ENCODE measurements around the gene ATP6V1F.
A peak's percentile ranks its signal among the peaks of the same experiment; 100 is the strongest.

The ATP6V1F gene

DNA sequence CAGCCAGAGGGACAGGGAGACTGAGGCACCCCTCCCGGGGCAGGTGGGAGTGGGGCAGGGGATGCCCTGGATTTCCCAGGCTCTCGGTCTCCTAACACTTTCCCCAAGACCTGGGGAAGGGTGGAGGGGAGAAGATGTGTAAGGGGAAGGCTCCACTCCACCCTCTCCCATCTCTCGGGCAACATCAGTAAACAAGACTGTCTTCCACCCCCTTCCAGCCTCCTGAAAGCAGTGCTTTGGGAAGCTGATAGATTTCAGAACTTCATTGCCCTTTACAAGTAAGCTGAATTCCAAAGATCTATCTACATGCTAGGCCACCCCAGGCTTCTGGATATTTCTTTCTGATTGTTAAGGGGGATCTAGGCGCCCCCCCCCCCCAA lies 28.7 kb upstream of the ATP6V1F start:
- no peak for DNase-seq (ENCODE audit: low read depth, low spot score)
- no peak overlapping the region for H3K4me3 ChIP-seq (ENCODE audit: low read length)

DNA sequence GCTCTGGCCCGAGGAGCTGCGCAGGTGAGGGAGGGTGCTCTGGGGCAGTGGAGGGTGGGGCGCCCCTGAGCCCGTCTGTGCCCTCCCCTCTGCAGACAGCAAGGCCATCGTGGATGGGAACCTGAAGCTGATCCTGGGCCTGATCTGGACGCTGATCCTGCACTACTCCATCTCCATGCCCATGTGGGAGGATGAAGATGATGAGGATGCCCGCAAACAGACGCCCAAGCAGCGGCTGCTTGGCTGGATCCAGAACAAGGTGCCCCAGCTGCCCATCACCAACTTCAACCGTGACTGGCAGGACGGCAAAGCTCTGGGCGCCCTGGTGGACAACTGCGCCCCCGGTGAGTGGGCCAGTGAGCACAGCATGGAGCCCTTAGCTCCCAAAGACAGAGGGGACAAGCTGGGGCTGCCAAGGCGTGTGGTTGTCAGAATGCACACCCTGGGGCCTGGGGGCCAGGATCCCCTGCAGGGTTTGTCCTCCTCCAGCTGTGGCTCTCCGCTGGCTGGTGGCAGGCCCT lies 27.4 kb upstream of the ATP6V1F start:
- no peak overlapping the region for H3K4me3 ChIP-seq (ENCODE audit: low read length)
- no peak for DNase-seq (ENCODE audit: low read depth, low spot score)

DNA sequence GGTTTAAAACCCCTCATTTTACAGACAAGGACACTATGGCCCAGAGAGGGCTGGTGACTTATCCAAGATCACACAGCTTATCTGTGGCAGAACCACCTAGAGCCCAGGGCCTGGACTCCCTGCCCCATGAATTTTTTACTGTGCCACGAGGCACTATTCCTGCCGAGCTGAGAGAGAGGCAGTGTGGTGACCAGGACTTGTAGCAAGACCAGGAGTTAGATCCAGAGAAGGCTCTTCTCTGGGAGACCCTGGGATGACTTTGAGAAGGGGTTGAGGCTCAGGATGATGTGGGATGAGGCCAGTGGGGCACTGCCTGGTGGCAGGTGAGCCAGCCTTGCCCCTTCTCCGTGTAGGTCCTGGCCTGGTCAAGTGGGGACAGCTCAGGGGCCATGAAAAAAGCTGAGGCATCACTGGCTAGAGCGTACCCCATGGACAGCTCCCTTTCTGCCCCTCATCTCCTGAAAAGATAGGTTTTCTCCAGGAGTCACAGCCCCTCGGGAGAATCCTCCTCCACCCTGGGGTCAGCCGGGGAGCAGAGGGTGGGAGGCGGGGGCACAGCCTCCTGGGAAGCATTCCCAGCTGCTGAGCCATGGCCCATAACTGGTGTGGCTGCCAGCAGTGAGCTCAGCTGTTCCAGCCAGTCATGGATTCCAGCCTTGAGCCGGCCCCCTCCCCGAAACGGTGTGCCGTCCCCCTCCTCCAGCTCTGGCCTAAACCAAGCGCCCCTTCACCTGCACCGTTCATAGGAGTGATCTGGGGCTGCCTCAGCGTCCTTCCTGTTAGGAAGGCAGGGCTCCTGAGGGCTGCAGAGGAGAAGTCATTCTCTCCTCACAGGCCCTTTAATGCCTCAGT lies 26.6 kb upstream of the ATP6V1F start:
- H3K4me3 ChIP-seq (ENCODE audit: low read length) = no peak overlapping the region
- no peak for DNase-seq (ENCODE audit: low read depth, low spot score)

DNA sequence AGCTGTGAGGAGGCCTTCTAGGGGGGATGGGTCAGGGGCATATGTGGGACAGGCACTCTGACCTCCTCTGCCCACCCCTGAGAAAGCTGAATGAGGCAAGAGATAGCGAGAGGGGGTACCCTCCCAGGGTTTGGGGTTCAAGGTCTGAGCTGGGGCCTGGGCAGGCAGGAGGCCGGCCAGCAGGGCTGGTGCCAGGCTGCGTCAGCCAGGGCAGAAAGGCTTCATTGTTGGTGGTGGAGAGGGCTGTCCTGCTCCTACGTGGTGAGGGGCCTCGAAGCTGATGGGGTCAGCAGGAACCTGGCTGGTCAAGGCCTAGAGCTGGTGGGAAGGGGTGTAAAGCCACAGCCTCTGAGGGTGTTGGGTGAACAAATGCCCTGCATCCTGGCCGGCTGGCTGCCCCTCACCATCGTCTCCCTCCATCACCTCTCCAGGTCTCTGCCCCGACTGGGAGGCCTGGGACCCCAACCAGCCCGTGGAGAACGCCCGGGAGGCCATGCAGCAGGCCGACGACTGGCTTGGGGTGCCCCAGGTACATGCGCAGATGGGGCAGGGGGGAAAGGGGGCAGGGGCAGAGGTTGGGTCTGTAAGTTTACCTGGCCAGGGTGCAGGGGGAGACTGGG lies 25.8 kb upstream of the ATP6V1F start:
- DNase-seq (ENCODE audit: low read depth, low spot score) = no peak
- H3K4me3 ChIP-seq (ENCODE audit: low read length) = no peak overlapping the region

DNA sequence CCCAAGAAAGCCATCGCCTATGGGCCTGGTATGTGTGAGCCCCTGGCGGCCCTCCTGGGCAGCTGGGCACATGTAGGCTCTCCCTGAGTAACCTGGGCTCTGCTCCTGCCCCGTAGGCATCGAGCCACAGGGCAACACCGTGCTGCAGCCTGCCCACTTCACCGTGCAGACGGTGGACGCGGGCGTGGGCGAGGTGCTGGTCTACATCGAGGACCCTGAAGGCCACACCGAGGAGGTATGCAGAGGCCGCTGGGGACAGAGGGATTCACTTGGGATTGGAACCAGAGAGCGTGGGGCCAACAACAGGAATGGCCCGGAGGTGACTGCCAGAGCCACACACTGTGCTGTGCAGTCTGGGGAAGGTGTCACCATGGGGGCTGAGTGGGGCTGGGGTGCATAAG lies 25.1 kb upstream of the ATP6V1F start:
- no peak for DNase-seq (ENCODE audit: low read depth, low spot score)

DNA sequence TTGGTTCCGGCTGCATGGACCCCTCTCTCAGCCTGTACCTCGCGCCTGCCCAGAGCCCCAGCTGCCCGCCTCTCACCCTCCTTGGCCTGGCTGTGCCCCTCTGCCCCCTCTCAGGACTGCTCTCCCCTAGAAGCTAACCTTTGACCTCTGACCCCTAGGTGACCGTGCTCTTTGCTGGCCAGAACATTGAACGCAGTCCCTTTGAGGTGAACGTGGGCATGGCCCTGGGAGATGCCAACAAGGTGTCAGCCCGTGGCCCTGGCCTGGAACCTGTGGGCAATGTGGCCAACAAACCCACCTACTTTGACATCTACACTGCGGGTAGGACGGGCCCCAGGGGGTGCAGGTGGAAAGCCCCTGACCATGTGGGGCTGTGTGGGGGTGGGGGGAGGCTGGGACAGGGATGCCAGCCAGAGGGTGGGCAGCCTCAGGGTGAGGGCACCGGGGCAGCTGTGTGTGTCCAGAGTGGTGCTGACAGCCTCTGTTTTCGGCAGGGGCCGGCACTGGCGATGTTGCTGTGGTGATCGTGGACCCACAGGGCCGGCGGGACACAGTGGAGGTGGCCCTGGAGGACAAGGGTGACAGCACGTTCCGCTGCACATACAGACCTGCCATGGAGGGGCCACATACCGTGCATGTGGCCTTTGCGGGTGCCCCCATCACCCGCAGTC lies 24.4 kb upstream of the ATP6V1F start:
- H3K4me3 ChIP-seq (ENCODE audit: low read length) = no peak overlapping the region
- no peak for DNase-seq (ENCODE audit: low read depth, low spot score)

More for the DNA sequence above, 25.1 kb upstream of the ATP6V1F start:
- H3K4me3 ChIP-seq (ENCODE audit: low read length) = no peak overlapping the region

DNA sequence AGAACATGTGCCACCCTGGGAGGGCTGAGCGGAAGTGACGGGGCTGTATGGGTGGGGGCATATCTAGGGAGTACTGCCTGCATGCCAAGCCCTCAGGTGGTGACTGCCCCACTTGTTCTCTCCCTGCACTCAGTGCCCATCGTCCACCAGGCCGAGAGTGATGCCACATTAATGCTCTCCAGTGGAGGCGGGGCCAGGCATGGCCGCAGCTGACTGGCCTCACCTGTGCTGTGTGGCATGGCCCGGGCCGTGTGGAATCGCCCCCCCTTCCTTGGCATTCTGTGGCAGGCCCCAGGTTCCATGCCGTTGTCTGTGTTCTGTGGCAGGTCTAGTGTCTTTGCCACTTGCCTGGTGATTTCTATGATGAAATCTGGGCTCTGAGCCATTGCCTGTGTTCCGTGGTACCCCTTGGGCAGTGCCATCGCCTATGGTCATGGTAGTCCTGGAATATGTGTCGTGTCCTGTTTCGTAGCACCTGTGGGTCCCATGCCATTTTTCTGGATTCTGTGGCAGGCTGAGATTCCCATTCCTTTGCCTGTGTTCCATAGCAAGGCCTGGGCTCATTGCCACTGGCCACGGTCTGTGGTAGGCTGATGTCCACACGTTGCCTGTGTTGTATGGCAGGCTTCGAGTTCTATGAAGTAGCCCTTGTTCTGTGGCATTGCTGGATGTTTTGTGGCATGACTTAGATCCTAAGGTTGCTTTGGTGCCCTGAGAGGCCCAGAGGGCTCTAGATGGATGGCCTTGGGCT lies 23.5 kb upstream of the ATP6V1F start:
- no peak for DNase-seq (ENCODE audit: low read depth, low spot score)
- H3K4me3 ChIP-seq (ENCODE audit: low read length) = no peak overlapping the region

DNA sequence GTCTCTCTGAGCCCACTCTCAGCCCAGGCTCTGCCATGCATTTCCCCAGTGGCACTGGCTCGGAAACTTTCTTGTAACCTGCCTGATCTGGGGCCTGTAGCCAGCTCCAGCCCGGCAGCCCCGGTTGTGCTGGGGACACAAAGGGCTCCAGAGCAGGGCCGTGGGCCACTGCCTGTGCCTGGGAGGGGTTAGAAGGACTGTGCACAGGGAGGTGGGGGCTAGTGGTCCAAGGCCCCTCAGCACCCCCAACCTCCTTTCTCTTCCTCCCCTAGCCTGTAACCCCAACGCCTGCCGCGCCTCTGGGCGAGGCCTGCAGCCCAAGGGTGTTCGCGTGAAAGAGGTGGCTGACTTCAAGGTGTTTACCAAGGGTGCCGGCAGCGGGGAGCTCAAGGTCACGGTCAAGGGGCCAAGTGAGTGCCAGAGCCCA lies 22.9 kb upstream of the ATP6V1F start:
- DNase-seq (ENCODE audit: low read depth, low spot score) = no peak
- no peak overlapping the region for H3K4me3 ChIP-seq (ENCODE audit: low read length)

DNA sequence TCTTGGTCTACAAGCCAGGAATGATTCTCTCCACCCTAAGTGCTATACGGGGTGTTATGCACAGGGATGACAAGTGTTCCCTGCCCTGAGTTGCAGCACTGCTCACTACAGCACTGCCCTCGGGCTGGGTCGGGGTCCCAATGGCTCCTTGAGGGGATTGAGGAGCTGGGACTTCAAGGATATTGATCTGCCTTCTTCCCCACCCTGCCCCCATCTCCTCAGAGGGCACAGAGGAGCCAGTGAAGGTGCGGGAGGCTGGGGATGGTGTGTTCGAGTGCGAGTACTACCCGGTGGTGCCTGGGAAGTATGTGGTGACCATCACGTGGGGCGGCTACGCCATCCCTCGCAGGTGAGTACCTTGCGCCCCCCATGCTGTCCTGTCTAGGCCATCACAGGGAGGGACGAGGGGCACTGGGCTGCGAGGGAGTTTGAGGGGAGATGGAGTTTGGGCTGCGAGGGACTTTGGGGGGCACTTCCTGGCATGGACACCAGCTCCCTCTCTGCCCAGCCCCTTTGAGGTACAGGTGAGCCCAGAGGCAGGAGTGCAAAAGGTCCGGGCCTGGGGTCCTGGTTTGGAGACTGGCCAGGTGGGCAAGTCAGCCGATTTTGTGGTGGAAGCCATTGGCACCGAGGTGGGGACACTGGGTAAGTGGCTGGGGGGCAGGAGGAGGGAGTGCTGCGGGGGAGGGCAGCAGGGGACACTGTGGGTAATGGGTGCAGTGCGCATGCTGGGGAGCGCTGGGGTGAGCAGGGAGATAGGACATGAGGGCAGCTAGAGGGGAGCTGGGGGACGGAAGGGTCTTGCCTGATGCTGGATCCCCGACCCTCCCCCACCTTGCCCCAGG lies 22.1 kb upstream of the ATP6V1F start:
- DNase-seq (ENCODE audit: low read depth, low spot score) = no peak
- no peak overlapping the region for H3K4me3 ChIP-seq (ENCODE audit: low read length)

DNA sequence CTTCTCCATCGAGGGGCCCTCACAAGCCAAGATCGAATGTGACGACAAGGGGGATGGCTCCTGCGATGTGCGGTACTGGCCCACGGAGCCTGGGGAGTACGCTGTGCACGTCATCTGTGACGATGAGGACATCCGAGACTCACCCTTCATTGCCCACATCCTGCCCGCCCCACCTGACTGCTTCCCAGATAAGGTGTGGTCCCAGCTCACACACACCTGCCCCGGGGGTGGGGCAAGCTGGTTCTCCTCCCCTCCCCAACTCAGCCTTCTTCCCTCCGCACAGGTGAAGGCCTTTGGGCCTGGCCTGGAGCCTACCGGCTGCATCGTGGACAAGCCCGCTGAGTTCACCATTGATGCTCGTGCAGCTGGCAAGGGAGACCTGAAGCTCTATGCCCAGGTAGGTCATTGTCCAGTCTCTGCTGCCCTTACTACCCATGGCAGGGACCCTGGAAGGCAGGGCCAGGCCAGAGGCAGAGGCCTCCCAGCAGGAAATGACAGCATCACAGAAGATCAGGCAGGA lies 21.4 kb upstream of the ATP6V1F start:
- no peak for DNase-seq (ENCODE audit: low read depth, low spot score)

DNA sequence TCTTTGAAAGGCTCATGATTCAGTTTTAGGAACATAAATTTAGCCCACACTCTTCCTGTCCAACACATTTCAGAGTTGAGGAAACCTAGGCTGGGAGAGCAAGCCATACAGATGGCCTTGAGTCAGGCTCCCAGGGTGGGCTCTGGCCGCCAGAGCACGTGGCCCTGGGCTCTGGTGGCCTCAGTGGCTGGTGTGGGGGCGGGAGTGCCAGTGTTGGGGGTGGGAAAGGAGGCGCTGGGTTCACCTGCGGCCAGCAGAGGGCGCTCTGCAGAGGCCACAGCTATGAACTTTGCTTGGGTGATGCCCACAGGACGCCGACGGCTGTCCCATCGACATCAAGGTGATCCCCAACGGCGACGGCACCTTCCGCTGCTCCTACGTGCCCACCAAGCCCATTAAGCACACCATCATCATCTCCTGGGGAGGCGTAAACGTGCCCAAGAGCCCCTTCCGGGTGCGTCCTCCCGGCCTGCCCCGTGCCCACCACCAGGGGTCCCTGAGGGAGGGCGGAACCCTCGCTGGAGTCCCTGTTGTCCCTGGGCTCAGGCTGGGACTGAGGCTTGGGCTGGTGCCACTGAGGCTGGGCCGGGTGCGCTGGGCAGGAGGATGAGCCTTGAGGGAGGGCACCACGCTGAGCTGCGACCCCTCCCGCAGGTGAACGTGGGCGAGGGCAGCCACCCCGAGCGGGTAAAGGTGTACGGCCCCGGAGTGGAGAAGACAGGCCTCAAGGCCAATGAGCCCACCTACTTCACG lies 20.6 kb upstream of the ATP6V1F start:
- DNase-seq (ENCODE audit: low read depth, low spot score) = no peak
- peak overlapping the region; percentile 13; the same call in 1 of the 2 replicates for H3K4me3 ChIP-seq (ENCODE audit: low read length)

More for the DNA sequence above, 21.4 kb upstream of the ATP6V1F start:
- H3K4me3 ChIP-seq (ENCODE audit: low read length) = no peak overlapping the region

DNA sequence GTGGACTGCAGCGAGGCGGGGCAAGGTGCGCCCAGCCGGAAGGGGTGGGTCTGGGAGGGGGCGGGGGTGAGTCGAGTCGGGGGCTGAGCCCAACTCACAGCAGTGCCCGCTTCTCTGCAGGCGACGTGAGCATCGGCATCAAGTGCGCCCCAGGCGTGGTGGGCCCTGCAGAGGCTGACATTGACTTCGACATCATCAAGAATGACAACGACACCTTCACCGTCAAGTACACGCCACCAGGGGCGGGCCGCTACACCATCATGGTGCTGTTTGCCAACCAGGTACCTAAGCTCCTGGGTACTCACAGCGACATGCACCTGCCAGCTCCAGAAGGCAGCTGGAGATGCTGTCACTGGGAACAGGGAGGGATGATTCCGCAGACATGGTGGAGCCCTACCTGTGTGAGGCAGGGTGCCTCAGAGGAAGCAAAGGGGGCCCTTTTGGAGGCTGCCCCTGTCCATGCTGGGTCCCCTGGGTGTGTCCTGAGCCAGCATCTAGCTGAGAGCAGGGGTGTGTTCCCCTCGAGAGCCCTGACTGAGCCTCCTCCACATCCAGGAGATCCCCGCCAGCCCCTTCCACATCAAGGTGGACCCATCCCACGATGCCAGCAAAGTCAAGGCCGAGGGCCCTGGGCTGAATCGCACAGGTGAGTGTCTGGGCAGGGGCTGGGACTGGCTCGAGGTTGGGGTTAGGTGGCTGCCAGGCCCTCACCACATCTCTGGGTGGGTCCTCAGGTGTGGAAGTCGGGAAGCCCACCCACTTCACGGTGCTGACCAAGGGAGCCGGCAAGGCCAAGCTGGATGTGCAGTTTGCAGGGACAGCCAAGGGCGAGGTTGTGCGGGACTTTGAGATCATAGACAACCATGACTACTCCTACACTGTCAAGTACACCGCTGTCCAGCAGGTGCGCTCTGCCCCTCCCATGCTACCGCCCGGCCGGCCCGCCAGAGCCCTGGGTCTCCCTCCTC lies 19.7 kb upstream of the ATP6V1F start:
- DNase-seq (ENCODE audit: low read depth, low spot score) = no peak
- no peak overlapping the region for H3K4me3 ChIP-seq (ENCODE audit: low read length)

DNA sequence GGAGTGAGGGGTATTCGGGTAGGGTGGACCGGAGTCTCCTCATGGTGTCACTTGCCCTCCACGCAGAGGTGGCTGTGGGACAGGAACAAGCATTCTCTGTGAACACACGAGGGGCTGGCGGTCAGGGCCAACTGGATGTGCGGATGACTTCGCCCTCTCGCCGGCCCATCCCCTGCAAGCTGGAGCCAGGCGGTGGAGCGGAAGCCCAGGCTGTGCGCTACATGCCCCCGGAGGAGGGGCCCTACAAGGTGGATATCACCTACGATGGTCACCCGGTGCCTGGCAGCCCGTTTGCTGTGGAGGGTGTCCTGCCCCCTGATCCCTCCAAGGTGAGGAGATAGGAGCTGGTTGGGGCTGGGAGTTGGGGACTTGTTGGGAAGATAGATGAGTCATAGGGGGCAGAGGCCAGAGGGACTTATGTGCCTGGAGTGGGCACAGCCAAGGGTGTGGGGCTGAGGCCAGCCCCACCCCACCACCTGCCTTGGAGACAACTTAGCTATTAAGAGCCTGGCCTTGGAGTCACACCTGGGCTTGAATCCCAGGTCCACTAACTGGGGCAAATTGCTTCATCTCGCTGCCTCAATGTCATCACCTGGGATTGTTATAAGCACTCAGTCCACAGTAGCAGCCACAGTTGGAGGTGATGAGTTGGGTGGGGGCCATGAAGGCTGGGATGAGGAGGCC lies 18.6 kb upstream of the ATP6V1F start:
- DNase-seq (ENCODE audit: low read depth, low spot score) = no peak
- no peak overlapping the region for H3K4me3 ChIP-seq (ENCODE audit: low read length)

DNA sequence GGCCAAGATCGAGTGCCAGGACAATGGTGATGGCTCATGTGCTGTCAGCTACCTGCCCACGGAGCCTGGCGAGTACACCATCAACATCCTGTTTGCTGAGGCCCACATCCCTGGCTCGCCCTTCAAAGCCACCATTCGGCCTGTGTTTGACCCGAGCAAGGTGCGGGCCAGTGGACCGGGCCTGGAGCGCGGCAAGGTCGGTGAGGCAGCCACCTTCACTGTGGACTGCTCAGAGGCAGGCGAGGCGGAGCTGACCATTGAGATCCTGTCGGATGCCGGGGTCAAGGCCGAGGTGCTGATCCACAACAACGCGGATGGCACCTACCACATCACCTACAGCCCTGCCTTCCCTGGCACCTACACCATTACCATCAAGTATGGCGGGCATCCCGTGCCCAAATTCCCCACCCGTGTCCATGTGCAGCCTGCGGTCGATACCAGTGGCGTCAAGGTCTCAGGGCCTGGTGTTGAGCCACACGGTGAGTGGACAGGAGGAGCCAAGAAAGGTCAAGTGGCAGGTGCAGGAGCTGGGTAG lies 17.8 kb upstream of the ATP6V1F start:
- no peak for DNase-seq (ENCODE audit: low read depth, low spot score)
- no peak overlapping the region for H3K4me3 ChIP-seq (ENCODE audit: low read length)

DNA sequence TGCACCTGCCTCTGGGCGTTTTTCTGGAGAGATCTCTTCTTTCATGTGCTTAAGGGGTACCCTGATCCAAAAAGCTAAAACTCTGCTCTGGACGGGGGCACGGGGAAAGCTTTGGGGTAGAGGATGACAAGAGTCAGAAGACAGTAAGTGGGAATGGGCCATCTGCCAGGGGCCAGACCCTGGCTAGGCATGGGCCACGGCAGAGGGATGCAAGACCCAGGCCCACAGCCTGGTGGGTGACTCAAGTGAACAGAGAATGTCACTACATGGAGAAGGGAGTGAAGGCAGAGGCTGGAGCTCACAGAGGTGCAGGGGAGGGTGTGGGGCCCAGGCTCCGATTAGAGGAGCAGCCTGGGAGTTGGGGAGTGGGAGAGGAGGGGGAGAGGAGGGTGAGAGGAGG lies 17.2 kb upstream of the ATP6V1F start:
- no peak for DNase-seq (ENCODE audit: low read depth, low spot score)
- no peak overlapping the region for H3K4me3 ChIP-seq (ENCODE audit: low read length)

DNA sequence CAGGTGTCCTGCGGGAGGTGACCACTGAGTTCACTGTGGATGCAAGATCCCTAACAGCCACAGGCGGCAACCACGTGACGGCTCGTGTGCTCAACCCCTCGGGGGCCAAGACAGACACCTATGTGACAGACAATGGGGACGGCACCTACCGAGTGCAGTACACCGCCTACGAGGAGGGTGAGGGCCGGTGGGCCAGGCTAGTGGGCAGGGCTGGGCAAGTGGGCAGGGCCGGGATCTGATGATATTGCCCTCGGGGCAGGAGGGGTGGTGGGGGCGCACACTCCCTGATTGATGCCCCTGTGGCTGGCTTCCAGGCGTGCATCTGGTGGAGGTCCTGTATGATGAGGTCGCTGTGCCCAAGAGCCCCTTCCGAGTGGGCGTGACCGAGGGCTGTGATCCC lies 16.7 kb upstream of the ATP6V1F start:
- no peak for DNase-seq (ENCODE audit: low read depth, low spot score)
- no peak overlapping the region for H3K4me3 ChIP-seq (ENCODE audit: low read length)
